A549 (cell line): ENCODE measurements around the gene ATG4A. TPM values are rescaled to one million over a fixed set of nuclear protein-coding genes. Genes with fewer than 3 reads are reported as not detected.

Experiments used
- ATAC-seq, 2 experiments: fragments of 200-7000 bp in 1 of 2; fragments of >200 bp in 1 of 2; cut with Nextera tagmentation in 1 of 2; cut with Tn5 transposase in 1 of 2; 3 replicates each; pipeline versions ENCODE4 v1.8.0 to v1.9.1; 2018 to 2020; ENCODE audit warnings: mild to moderate bottlenecking in 1 of 2, moderate library complexity in 1 of 2
- CTCF ChIA-PET: fragments of 300-600 bp; sonication (Branson Sonifier 250); formaldehyde crosslinking; extraction: SDS; loops from one replicate; lab custom pipeline; 2021; ENCODE audit warnings: antibody characterized with exemption, inconsistent platforms; lab: Yijun Ruan, JAX
- POLR2A ChIA-PET: fragments of 350-600 bp; formaldehyde crosslinking; extraction: SDS; loops from one replicate; lab custom pipeline; 2021; ENCODE audit warnings: antibody characterized with exemption, inconsistent platforms; lab: Yijun Ruan, JAX
- DNase-seq, 2 experiments: peaks; one replicate each; pipeline versions ENCODE4 v3.0.0 to v3.0.0-alpha.2; 2011 to 2016; ENCODE audit warnings: low read depth in 1 of 2, low spot score in 1 of 2
- FAIRE-seq: peaks from 2 replicates; lab custom pipeline; 2011; peaks lifted over from hg19 to GRCh38; lab: Jason Lieb, UNC
- H3K27ac ChIP-seq, 2 experiments: fragments of >200 bp; sonication (Bioruptor Twin); formaldehyde crosslinking; 3 replicates each; pipeline ENCODE4 v1.5.1; 2016 to 2017
- H3K4me1 ChIP-seq: fragments of >200 bp; sonication (Bioruptor Twin); formaldehyde crosslinking; 3 replicates; pipeline ENCODE4 v1.6.1; 2016
- H3K4me2 ChIP-seq: fragments of >200 bp; sonication (Bioruptor Twin); formaldehyde crosslinking; 3 replicates; pipeline ENCODE4 v1.6.1; 2016
- H3K4me3 ChIP-seq: fragments of >200 bp; sonication (Bioruptor Twin); formaldehyde crosslinking; 3 replicates; pipeline ENCODE4 v1.5.1; 2016
- H3K9me3 ChIP-seq: fragments of >200 bp; sonication (Bioruptor Twin); formaldehyde crosslinking; 3 replicates; pipeline ENCODE4 v1.6.1; 2016
- EHF ChIP-seq: fragments of 250-450 bp; sonication (Bioruptor Pico); IDR thresholded peaks from 2 replicates; pipeline ENCODE4 v1.5.0; 2020; ENCODE audit warnings: mild to moderate bottlenecking
- EP300 ChIP-seq, 2 experiments: fragments of >200 bp; sonication (Bioruptor Twin); formaldehyde crosslinking; IDR thresholded peaks; 2 replicates in 1 of 2; 3 replicates in 1 of 2; pipeline ENCODE4 v1.6.1; 2016 to 2017
- FOSL2 ChIP-seq, 2 experiments: fragments of 450-650 bp in 1 of 2; fragments of >200 bp in 1 of 2; sonication (Bioruptor Twin) in 1 of 2; formaldehyde crosslinking; IDR thresholded peaks; 2 replicates each; pipeline versions ENCODE4 v1.5.0 to v1.6.1; 2016 to 2020; ENCODE audit warnings: mild to moderate bottlenecking in 1 of 2, moderate library complexity in 1 of 2
- FOXS1 ChIP-seq: fragments of 250-450 bp; sonication (Bioruptor Pico); IDR thresholded peaks from 2 replicates; pipeline ENCODE4 v1.5.0; 2020; ENCODE audit warnings: mild to moderate bottlenecking, moderate library complexity
- HEYL ChIP-seq: fragments of 250-450 bp; sonication (Bioruptor Pico); IDR thresholded peaks from 2 replicates; pipeline ENCODE4 v1.8.0; 2021; ENCODE audit warnings: mild to moderate bottlenecking, moderate library complexity
- HOXB5 ChIP-seq: fragments of 250-450 bp; sonication (Bioruptor Pico); IDR thresholded peaks from 2 replicates; pipeline ENCODE4 v1.5.0; 2020; ENCODE audit warnings: mild to moderate bottlenecking, moderate library complexity
- JUNB ChIP-seq: fragments of >200 bp; sonication (Bioruptor Twin); formaldehyde crosslinking; IDR thresholded peaks from 2 replicates; pipeline ENCODE4 v1.6.1; 2016
- KDM1A ChIP-seq: fragments of 200-600 bp; sonication (generic); IDR thresholded peaks from 2 replicates; pipeline ENCODE4 v1.6.1; 2016; ENCODE audit warnings: low read depth, mild to moderate bottlenecking
- MAFK ChIP-seq: fragments of 450-650 bp; IDR thresholded peaks from 2 replicates; pipeline ENCODE4 v1.6.1; 2014; ENCODE audit not compliant: partially characterized antibody
- MAZ ChIP-seq: fragments of 150-350 bp; IDR thresholded peaks from 2 replicates; pipeline ENCODE4 v1.6.1; 2014; ENCODE audit warnings: antibody characterized with exemption, low read depth, low read length, borderline replicate concordance
- NPAS2 ChIP-seq: fragments of 250-450 bp; sonication (Bioruptor Pico); IDR thresholded peaks from 2 replicates; pipeline ENCODE4 v1.8.0; 2022; ENCODE audit warnings: mild to moderate bottlenecking, moderate library complexity, borderline replicate concordance
- RARB ChIP-seq: fragments of 250-450 bp; sonication (Bioruptor Pico); IDR thresholded peaks from 2 replicates; pipeline ENCODE4 v1.8.0; 2021; ENCODE audit warnings: mild to moderate bottlenecking, moderate library complexity
- RFX5 ChIP-seq: fragments of 450-650 bp; IDR thresholded peaks from 2 replicates; pipeline ENCODE4 v1.7.1; 2014; ENCODE audit warnings: antibody characterized with exemption, mild to moderate bottlenecking, moderate library complexity
- SMC3 ChIP-seq: fragments of >200 bp; sonication (Bioruptor Twin); formaldehyde crosslinking; IDR thresholded peaks from 3 replicates; pipeline ENCODE4 v1.6.1; 2018; ENCODE audit warnings: inconsistent platforms
- TP53 ChIP-seq: fragments of 250-450 bp; sonication (Bioruptor Pico); IDR thresholded peaks from 2 replicates; pipeline ENCODE4 v1.5.0; 2021; ENCODE audit warnings: mild to moderate bottlenecking, moderate library complexity
- ZC3H11A ChIP-seq: fragments of 450-650 bp; IDR thresholded peaks from 2 replicates; pipeline ENCODE4 v1.6.1; 2014; ENCODE audit warnings: antibody characterized with exemption, mild to moderate bottlenecking
- ZSCAN20 ChIP-seq: fragments of 250-450 bp; sonication (Bioruptor Pico); IDR thresholded peaks from 2 replicates; pipeline ENCODE4 v1.8.0; 2022; ENCODE audit warnings: mild to moderate bottlenecking, moderate library complexity
- WGBS: methylation state at CpG from one replicate; pipeline ENCODE4 v1.1.6; 2017; ENCODE audit errors: missing lambda C conversion rate; 5-methylcytosine and 5-hydroxymethylcytosine counted together
- polyA plus RNA-seq, 4 experiments: library from polyadenylated mRNA; depleted of rRNA in 3 of 4; stranded (reverse); fragments of >200 nt; fragmentation: RNase III in 1 of 4; extraction: RNeasy Plus Mini Kit Qiagen cat#74134 plus additional on column Dnase treatment in 1 of 4; gene quantifications; 2 replicates in 3 of 4; 3 replicates in 1 of 4; pipeline ENCODE4 v1.2.3, GENCODE V29; 2011 to 2017
- TF ChIP-seq, protein P1 (sequence below): IDR thresholded peaks from 2 replicates; pipeline ENCODE4 v1.6.1; 2012
- TF ChIP-seq, protein P2 (sequence below): fragments of 450-650 bp; IDR thresholded peaks from 2 replicates; pipeline ENCODE4 v1.6.1; 2014; ENCODE audit warnings: antibody characterized with exemption
- TF ChIP-seq, protein P3 (sequence below): IDR thresholded peaks from 2 replicates; pipeline ENCODE4 v1.6.1; 2012

ATG4A gene
- polyA plus RNA-seq, 2 of the 4 experiments (the other 2 are of a cell fraction): 6.7 to 14.3 TPM

DNA sequence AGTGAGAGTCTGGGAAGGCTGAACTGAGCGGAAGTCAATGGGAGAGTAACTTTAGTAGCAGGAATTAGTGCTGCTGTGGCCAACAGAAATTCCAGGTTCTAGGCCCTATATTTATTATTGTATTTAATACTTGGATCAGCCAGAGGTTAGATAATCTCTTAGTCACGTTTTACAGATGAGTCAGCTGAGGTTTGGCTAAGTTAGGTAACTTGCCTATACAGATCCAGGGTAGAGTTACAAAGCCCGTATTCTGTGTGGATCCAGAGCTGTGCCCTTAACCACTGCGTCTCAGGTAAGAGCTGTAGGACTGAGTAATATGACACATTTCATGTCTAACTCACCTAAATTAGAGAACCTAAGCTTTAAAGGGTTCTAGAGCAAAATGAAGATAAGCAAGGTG lies 20.7 kb upstream of the ATG4A start:
- ATAC-seq (peak; percentile 50 to 55; a peak in 2 of 6 replicates), FAIRE-seq (no peak), DNase-seq (peak in 1 of 2 experiments; percentile 10)
- POLR2A ChIA-PET: interaction anchor here (0.6 to 0.9 kb wide), 2 partner anchors 20 to 726 kb away, joined by 3 to 4 read pairs; partner anchors contain the start of genes ATG4A and PSMD10
- Histone ChIP-seq H3K4me3 (no peak overlapping the region), H3K4me1 (peaks cover 15% of the 10 kb centered on the region; the same call in 2 of the 3 replicates), H3K27ac (no peak overlapping the region; a peak in 1 of 6 replicates), H3K4me2 (peak overlapping the region; percentile 1; the same call in 2 of the 3 replicates), H3K9me3 (no peaks in the 10 kb centered on the region)
- 31% methylated on average over 4 of the region's 4 CpGs for WGBS
- no peak for TF ChIP-seq RFX5
- no peak for TF ChIP-seq RARB (CRISPR knock-in tag)
- TF ChIP-seq FOSL2 (IDR thresholded peaks at IDR 0.05): no peak
- peak; percentile 39 for TF ChIP-seq FOSL2 (CRISPR knock-in tag; IDR thresholded peaks at IDR 0.05)
- no peak for TF ChIP-seq HEYL
- TF ChIP-seq MAFK: no peak
- TF ChIP-seq, protein P1, sequence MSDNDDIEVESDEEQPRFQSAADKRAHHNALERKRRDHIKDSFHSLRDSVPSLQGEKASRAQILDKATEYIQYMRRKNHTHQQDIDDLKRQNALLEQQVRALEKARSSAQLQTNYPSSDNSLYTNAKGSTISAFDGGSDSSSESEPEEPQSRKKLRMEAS: no peak
- no peak for TF ChIP-seq EP300 (IDR thresholded peaks at IDR 0.05)
- CTCF ChIA-PET: interaction anchor here (0.8 to 2.2 kb wide), 7 partner anchors 8 to 417 kb away, joined by 3 to 12 read pairs (median 3); no protein-coding TSS in a partner anchor

DNA sequence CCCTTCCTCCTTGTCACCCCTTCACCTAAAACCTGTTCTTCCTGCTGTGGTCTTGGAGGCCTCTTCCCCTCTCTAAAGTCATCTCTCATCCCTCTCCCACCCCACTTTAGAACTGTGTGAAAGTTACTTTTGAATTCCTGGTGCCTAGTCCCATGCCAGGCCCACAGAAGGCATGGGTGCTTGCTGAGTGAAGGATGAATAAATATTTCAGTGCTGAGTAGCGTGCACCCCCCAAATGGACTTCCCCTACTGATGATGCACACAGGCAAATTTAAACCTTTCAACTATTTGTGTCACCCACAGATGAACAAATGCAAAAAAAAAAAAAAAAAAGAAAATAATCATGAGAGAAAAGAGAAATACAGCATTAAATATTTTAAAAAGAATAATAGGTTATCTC lies 20.0 kb upstream of the ATG4A start:
- 93% methylated on average over 1 of the region's 1 CpG for WGBS
- Histone ChIP-seq H3K27ac (peak overlapping the region; percentile 4 to 50; a peak in 4 of 6 replicates), H3K9me3 (no peaks in the 10 kb centered on the region), H3K4me1 (peaks cover 15% of the 10 kb centered on the region; the same call in 2 of the 3 replicates), H3K4me2 (peak overlapping the region; percentile 1; the same call in 1 of the 3 replicates), H3K4me3 (no peak overlapping the region)
- 0 out of 6 replicates have a peak, but pooled peaks of 1 of the 2 experiments have one; percentile 43 for ATAC-seq
- FAIRE-seq: no peak
- ChIA-PET POLR2A (interaction anchor here (0.9 kb wide), 1 partner anchor 20 kb away, joined by 4 read pairs; the partner anchor contains the start of genes ATG4A and PSMD10), CTCF (interaction anchor here (1.2 to 2.2 kb wide), 5 partner anchors 9 to 53 kb away, joined by 3 to 12 read pairs (median 3); no protein-coding TSS in a partner anchor)
- TF ChIP-seq HEYL (no peak), JUNB (no peak)
- DNase-seq: no peak

DNA sequence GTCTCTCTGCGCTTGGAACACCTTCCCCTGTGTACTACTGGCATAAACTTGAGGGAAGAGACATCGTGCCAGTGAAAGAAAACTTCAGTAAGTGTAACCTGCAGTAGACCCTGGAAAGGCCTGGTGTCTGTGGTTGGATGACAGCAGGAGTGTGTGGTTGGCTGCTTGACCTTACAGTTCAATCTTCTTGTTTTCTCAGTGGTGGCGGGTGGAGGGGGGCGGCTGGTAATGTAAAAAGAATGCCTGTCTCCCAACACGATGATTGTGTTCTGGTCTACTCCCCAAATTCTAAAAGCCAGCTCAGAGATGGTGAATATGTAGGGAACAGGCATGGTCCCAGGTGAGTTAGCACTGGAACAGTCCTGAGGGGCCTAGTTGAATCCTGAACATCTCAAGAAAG lies 18.8 kb upstream of the ATG4A start:
- ATAC-seq (no peak), FAIRE-seq (no peak), DNase-seq (no peak)
- Histone ChIP-seq H3K9me3 (no peaks in the 10 kb centered on the region), H3K27ac (no peak overlapping the region), H3K4me1 (peaks cover 15% of the 10 kb centered on the region; the same call in 2 of the 3 replicates), H3K4me3 (no peak overlapping the region), H3K4me2 (no peak overlapping the region)
- 89% methylated on average over 5 of the region's 5 CpGs for WGBS
- ChIA-PET POLR2A (no interaction called here), CTCF (interaction anchor here (0.6 to 6.1 kb wide), 5 partner anchors 11 to 1047 kb away, joined by 3 to 37 read pairs (median 3); no protein-coding TSS in a partner anchor)
- no peak for TF ChIP-seq MAZ
- TF ChIP-seq ZSCAN20 (CRISPR knock-in tag): no peak
- no peak for TF ChIP-seq ZC3H11A
- TF ChIP-seq TP53: no peak
- no peak for TF ChIP-seq KDM1A
- TF ChIP-seq, protein P2, sequence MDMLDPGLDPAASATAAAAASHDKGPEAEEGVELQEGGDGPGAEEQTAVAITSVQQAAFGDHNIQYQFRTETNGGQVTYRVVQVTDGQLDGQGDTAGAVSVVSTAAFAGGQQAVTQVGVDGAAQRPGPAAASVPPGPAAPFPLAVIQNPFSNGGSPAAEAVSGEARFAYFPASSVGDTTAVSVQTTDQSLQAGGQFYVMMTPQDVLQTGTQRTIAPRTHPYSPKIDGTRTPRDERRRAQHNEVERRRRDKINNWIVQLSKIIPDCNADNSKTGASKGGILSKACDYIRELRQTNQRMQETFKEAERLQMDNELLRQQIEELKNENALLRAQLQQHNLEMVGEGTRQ: no peak
- TF ChIP-seq, protein P3, sequence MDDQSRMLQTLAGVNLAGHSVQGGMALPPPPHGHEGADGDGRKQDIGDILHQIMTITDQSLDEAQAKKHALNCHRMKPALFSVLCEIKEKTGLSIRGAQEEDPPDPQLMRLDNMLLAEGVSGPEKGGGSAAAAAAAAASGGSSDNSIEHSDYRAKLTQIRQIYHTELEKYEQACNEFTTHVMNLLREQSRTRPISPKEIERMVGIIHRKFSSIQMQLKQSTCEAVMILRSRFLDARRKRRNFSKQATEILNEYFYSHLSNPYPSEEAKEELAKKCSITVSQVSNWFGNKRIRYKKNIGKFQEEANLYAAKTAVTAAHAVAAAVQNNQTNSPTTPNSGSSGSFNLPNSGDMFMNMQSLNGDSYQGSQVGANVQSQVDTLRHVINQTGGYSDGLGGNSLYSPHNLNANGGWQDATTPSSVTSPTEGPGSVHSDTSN: no peak
- TF ChIP-seq HEYL: no peak
- TF ChIP-seq NPAS2 (CRISPR knock-in tag): no peak
- TF ChIP-seq HOXB5 (CRISPR knock-in tag): no peak
- TF ChIP-seq SMC3: no peak
- TF ChIP-seq EHF (CRISPR knock-in tag): no peak
- TF ChIP-seq FOXS1 (CRISPR knock-in tag): no peak
